ENCODE results near the gene ING5.

DNA sequence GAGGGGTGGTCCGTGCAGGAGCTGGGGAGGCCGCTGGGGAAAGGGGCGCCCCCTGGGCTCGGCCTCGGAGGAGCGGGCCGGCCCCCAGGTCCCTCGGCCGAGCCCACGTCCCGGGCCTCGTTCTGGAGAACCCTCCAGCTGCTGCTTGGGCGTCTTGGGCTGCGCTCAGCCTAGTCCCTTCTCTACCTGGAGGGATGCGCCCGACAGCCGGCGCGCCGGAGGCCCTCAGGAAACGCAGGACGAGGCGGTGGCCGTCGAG is 32.3 kb downstream of the ING5 start:
- TF ChIP-seq, protein P1, sequence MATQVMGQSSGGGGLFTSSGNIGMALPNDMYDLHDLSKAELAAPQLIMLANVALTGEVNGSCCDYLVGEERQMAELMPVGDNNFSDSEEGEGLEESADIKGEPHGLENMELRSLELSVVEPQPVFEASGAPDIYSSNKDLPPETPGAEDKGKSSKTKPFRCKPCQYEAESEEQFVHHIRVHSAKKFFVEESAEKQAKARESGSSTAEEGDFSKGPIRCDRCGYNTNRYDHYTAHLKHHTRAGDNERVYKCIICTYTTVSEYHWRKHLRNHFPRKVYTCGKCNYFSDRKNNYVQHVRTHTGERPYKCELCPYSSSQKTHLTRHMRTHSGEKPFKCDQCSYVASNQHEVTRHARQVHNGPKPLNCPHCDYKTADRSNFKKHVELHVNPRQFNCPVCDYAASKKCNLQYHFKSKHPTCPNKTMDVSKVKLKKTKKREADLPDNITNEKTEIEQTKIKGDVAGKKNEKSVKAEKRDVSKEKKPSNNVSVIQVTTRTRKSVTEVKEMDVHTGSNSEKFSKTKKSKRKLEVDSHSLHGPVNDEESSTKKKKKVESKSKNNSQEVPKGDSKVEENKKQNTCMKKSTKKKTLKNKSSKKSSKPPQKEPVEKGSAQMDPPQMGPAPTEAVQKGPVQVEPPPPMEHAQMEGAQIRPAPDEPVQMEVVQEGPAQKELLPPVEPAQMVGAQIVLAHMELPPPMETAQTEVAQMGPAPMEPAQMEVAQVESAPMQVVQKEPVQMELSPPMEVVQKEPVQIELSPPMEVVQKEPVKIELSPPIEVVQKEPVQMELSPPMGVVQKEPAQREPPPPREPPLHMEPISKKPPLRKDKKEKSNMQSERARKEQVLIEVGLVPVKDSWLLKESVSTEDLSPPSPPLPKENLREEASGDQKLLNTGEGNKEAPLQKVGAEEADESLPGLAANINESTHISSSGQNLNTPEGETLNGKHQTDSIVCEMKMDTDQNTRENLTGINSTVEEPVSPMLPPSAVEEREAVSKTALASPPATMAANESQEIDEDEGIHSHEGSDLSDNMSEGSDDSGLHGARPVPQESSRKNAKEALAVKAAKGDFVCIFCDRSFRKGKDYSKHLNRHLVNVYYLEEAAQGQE (IDR thresholded peaks at IDR 0.05; ENCODE audit: low read depth): no peak
- TF ChIP-seq RAD21 (IDR thresholded peaks at IDR 0.05; ENCODE audit: low read depth) (no peak), POLR2AphosphoS5 (IDR thresholded peaks at IDR 0.05; ENCODE audit: low read depth, low read length) (no peak), POLR2A (IDR thresholded peaks at IDR 0.05; ENCODE audit: borderline replicate concordance, extremely low read depth, insufficient read depth, insufficient read length) (no peak), MAX (IDR thresholded peaks at IDR 0.05) (no peak), ZNF274 (IDR thresholded peaks at IDR 0.05; ENCODE audit: low read depth, low read length) (no peak), ATF3 (IDR thresholded peaks at IDR 0.05) (no peak)
- TF ChIP-seq, protein P2, sequence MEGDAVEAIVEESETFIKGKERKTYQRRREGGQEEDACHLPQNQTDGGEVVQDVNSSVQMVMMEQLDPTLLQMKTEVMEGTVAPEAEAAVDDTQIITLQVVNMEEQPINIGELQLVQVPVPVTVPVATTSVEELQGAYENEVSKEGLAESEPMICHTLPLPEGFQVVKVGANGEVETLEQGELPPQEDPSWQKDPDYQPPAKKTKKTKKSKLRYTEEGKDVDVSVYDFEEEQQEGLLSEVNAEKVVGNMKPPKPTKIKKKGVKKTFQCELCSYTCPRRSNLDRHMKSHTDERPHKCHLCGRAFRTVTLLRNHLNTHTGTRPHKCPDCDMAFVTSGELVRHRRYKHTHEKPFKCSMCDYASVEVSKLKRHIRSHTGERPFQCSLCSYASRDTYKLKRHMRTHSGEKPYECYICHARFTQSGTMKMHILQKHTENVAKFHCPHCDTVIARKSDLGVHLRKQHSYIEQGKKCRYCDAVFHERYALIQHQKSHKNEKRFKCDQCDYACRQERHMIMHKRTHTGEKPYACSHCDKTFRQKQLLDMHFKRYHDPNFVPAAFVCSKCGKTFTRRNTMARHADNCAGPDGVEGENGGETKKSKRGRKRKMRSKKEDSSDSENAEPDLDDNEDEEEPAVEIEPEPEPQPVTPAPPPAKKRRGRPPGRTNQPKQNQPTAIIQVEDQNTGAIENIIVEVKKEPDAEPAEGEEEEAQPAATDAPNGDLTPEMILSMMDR (IDR thresholded peaks at IDR 0.05 in 2 of 3, conservative IDR thresholded peaks at IDR 0.05 in 1 of 3; ENCODE audit: borderline replicate concordance in 1 of 3, insufficient read depth in 1 of 3, low read depth in 2 of 3, low read length in 2 of 3): no peak
